Measurements from ENCODE around the gene PLB1.

PLB1 gene

DNA sequence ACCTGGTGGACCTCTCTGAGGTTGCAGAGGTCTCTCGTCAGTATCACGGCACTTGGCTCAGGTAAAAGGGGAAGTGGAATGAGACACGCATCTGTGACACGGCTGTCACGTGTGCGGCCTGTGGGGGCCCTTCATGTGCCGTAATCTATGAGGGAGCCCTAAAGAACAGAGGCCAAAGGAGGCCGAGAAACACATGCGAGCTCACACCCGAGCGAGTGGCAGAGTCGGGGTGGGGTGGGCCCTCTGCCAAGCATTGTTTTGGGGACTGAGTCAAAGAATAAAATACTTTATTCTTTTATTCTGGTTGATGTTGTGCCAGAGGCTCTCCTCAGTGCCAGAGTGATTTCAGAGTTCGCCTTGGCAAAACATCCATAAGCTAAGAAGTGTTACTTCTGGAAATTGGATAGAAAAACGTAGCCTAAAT lies 43.3 kb downstream of the PLB1 start:
- TF ChIP-seq, protein P1, sequence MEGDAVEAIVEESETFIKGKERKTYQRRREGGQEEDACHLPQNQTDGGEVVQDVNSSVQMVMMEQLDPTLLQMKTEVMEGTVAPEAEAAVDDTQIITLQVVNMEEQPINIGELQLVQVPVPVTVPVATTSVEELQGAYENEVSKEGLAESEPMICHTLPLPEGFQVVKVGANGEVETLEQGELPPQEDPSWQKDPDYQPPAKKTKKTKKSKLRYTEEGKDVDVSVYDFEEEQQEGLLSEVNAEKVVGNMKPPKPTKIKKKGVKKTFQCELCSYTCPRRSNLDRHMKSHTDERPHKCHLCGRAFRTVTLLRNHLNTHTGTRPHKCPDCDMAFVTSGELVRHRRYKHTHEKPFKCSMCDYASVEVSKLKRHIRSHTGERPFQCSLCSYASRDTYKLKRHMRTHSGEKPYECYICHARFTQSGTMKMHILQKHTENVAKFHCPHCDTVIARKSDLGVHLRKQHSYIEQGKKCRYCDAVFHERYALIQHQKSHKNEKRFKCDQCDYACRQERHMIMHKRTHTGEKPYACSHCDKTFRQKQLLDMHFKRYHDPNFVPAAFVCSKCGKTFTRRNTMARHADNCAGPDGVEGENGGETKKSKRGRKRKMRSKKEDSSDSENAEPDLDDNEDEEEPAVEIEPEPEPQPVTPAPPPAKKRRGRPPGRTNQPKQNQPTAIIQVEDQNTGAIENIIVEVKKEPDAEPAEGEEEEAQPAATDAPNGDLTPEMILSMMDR (IDR thresholded peaks at IDR 0.05; ENCODE audit: insufficient read depth, low read depth, low read length, missing control alignments) = no peak
- H3K4me3 ChIP-seq (ENCODE audit: low read depth, low read length) = no peak overlapping the region
- DNase-seq (ENCODE audit: low read depth) = peak; percentile 20

DNA sequence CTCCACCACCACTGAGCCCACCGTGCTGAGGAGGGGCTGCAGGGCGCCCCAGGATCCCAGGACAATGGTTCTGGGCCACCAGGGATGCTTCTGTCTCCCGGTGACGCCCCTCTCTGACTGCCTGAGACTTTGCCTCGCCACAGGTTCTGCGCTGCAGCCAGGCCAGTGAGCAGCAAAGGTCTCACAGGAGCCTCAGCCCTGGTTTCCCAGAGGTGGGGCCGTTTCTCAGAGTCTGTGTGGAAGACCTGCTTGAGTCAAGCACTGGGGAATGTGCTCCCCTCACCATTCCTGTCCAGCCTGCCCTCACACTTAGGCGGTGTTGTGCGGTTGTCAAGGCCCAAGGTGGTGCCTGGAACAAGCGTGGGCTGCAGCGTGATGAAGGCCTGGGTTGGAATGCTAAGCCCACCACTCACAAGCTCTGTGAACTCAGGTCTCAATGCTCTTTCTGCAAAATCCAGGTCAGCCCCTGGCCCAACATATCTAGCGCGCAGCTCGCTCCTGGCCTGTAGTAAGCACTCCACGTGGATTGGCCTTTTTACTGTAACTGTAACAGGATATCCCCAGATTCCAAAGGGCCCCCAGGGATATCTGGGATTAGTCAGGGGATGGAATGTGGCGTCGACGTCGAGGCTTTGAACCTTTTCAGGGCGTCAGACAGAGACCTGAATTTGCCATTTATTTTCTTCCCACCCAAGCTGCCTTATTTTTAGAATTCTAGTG lies 47.6 kb downstream of the PLB1 start:
- TF ChIP-seq, protein P1 (IDR thresholded peaks at IDR 0.05; ENCODE audit: insufficient read depth, low read depth, low read length, missing control alignments) = no peak
- H3K4me3 ChIP-seq (ENCODE audit: low read depth, low read length) = no peak overlapping the region
- no peak for DNase-seq (ENCODE audit: low read depth)

DNA sequence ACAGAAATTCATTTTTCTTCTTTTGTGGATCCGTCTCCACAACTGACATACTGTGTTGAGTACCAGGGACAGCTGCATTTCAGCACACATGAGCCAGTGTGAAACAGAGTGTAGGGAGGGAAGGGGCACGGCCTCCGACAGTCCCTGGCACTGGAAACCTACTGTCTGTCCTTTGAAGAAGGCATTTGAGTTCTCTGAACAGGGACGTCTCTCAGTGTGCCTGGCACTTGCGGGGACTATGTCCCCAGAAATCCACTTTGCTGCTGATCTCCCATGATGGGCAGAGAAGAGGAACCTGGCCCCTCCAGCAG lies 48.1 kb downstream of the PLB1 start:
- DNase-seq (ENCODE audit: low read depth) = no peak
- no peak overlapping the region for H3K4me3 ChIP-seq (ENCODE audit: low read depth, low read length)
- TF ChIP-seq, protein P1 (IDR thresholded peaks at IDR 0.05; ENCODE audit: insufficient read depth, low read depth, low read length, missing control alignments) = no peak

DNA sequence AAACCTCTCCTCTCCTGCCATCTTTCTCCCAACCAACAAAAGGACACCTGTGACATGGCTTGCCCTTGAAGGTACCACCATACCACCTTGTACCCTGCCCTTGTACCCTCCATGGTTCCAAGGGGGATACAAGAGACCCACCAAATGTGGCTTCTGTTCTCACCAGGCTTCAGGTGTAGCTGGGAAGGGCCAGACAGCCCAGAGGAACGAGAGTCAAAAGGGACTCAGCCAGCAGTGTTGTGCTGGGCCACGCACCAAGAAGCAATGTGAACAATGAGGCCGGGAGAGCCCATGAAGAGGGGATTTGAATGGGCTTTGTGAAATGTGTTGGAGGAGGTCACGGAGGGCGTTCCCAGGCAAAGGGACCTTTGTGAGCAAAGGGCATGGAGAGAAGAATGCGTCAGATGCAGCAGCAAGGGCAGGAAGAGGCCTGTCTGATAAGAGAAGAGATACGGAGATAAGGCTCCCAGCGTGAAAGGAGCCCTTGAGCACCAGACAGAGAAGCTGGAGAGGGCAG lies 48.6 kb downstream of the PLB1 start:
- no peak for DNase-seq (ENCODE audit: low read depth)
- H3K4me3 ChIP-seq (ENCODE audit: low read depth, low read length) = no peak overlapping the region
- TF ChIP-seq, protein P1 (IDR thresholded peaks at IDR 0.05; ENCODE audit: insufficient read depth, low read depth, low read length, missing control alignments) = no peak

DNA sequence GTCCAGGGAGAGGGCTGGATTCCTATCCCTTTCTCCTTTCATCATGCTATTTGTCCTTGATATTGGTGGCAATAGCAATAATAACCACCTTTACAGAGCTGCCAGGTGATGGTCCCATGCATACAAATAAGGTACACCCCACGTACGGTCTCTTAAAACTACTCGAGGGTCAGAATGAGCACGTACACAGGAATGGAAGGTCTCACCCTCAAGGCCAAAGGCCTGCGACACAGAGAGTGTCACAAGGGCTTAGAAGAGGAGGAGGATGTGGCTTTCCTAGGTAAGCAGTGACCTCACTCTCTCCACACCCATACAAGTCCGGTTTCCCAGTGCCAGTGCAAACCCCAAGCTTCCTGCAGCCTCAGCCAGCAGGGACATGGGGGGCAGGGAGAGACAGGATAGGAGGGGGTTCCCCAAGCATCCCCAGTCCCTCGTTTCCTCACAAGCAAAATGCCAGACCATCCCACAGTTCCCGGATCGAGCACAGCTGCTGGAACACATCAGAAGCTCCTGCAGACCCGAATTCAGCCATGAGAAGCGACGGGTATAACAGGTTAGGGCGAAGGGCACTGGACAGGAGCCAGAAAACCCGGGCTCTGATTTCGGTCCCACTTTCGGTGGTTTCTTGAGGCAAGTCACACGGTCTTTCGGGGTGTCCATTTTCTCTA lies 49.2 kb downstream of the PLB1 start:
- TF ChIP-seq, protein P1 (IDR thresholded peaks at IDR 0.05; ENCODE audit: insufficient read depth, low read depth, low read length, missing control alignments) = no peak
- H3K4me3 ChIP-seq (ENCODE audit: low read depth, low read length) = no peak overlapping the region
- peak; percentile 21 for DNase-seq (ENCODE audit: low read depth)

DNA sequence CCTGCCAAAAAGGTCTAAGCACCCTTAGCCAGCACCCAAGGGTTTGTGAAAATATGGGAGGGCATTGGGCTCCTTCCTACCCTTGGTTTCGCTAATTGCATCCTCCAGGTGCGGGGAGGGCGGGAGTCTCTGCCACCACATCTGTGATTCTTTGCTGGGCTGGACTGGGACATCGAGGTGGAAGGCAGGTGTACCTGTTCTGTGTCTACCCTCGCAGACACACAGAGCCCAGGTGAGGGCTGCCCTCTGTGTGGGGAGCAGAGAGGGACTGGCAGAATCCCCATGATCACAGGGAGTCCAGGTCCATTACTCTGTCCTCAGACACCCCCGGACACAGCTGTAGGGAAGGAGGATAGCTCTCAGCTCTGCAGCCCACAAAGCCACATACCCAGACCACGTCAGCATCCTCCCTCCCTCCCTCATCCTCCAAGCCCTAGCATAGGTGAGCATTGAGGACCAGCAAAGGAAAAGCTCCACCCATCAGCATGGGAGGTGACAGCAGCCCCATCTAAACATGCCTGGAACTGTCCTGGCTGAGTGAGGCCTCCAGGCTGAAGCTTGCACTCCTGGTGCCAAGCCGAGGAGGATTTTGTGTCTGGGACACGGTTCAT lies 49.8 kb downstream of the PLB1 start:
- no peak for DNase-seq (ENCODE audit: low read depth)
- no peak overlapping the region for H3K4me3 ChIP-seq (ENCODE audit: low read depth, low read length)
- TF ChIP-seq, protein P1 (IDR thresholded peaks at IDR 0.05; ENCODE audit: insufficient read depth, low read depth, low read length, missing control alignments) = no peak
